Stimulated activated CD8-positive, alpha-beta memory T cell treated with anti-CD3 and anti-CD28 coated beads, Interleukin-15, amount 100 ng/mL, for 48 hours (primary cell): ENCODE data around the gene EYA2.

Experiments
- DNase-seq, 2 donors: peaks; one replicate each; pipeline ENCODE4 v3.0.0-alpha.2; 2020; ENCODE audit warnings: low read depth in 2 of 2

The EYA2 gene

DNA sequence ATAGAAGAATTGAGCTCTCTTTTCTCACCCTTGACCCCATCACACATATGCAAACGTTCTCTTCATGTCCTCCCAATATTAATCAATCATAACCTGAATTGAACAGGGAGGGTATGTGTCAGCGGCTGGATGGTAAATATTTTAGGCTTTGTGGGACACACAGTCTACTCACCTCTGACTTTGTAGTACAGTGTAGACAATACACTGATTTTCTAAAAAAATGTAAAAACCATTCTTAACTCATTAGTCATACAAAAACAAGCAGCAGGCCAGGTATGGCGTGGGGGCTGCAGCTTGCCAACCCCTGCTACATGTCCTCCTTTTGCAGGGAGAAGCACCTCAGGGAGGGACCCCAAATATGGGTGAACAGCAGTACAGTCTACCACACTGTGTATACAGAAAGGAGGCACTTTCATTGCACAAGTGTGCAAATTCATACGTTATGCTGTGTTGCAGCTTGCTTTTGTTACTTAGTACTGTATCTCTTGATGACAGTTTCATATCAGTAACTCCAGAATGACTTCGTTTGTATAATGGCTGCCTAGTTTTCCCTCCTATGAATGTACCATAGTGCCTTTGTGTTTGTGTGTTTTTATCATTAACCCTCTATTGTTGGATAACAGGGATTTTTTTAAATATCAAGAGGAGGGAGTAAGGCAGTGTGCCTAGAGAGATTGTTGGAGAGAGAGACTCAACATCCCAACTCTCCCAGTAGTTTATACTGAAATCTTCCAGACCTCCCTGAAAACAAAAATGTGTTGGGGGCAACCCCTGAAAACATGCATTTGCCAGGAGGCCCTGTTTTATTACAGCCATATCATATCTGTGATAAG, 247.5 kb downstream of the EYA2 start:
- DNase-seq, result no peak

DNA sequence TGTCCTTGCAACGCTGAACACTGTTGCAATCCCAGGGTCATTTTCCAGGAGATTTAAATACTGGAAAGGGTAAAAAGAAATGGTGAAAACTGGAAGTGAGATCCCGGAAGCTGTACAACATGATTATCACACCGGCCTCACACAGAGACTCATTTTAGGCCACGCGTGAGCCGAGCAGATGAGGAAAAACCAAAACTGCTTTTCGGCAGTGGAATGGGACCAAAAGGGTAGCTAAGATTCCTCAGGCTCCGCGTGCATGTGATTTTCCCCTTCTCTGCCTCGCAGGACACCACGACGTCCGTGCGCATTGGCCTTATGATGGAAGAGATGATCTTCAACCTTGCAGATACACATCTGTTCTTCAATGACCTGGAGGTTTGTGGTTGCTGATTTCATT, 248.1 kb downstream of the EYA2 start:
- DNase-seq, result no peak

DNA sequence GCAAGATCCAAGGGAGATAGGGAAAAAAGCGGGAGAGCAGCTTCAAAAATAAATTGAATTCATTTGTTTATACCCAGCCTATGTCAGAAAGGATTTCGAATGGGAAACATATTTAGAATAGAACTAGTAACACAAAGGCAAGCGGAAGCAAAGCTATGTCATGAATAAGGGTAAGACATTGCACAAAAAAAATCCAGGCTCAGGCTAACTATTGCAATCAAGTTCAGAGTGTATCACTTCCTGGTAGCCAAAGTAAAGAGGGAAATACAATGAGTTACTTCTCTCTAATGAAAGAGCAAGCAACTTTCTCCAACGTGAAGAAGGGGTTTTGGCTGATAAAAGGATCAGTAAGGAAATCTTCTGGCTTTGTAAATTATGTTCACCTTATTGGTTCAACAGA, 249.0 kb downstream of the EYA2 start:
- DNase-seq, result no peak

GRCh38 chr20:47144463-47144862, 249.8 kb downstream of the EYA2 start:
- DNase-seq, result no peak

- no peak for DNase-seq
Measured at GRCh38 chr20:47146686-47147085, 252.0 kb downstream of the EYA2 start.

DNA sequence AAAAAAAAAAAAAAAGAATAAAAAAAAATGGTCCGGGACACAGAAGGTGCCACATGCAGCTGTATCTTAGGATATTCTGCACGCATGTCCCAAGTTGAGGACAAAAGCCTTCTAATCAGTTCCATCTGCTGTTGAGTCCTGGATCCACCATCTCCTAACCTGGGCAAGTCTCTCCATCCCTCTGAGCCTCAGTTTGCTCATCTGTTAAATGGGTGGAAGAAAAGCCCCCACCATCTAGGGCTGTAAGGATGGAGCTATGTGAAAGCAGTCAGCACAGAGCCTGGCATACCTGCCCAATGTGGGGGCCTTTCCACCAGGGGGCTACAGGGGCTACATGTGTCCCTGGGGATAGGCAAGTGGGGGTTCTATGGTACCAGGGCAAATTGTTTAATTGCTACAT, 253.4 kb downstream of the EYA2 start:
- no peak for DNase-seq

GRCh38 chr20:47149939-47150338, 255.3 kb downstream of the EYA2 start:
- DNase-seq, result no peak

GRCh38 chr20:47150403-47151152, 255.9 kb downstream of the EYA2 start:
- DNase-seq, result peak in 1 of 2 donors; percentile 5

GRCh38 chr20:47152068-47152467, 257.4 kb downstream of the EYA2 start:
- no peak for DNase-seq

GRCh38 chr20:47154089-47154488, 259.4 kb downstream of the EYA2 start:
- DNase-seq, result no peak

- DNase-seq, result no peak
Measured at GRCh38 chr20:47156301-47157137, 261.9 kb downstream of the EYA2 start.

GRCh38 chr20:47159166-47159565, 264.5 kb downstream of the EYA2 start:
- DNase-seq, result no peak

GRCh38 chr20:47160240-47160639, 265.6 kb downstream of the EYA2 start:
- DNase-seq, result no peak

- no peak for DNase-seq
Measured at GRCh38 chr20:47160992-47161391, 266.3 kb downstream of the EYA2 start.

GRCh38 chr20:47161411-47161810, 266.8 kb downstream of the EYA2 start:
- DNase-seq, result no peak

GRCh38 chr20:47164140-47164539, 269.5 kb downstream of the EYA2 start:
- no peak for DNase-seq

DNA sequence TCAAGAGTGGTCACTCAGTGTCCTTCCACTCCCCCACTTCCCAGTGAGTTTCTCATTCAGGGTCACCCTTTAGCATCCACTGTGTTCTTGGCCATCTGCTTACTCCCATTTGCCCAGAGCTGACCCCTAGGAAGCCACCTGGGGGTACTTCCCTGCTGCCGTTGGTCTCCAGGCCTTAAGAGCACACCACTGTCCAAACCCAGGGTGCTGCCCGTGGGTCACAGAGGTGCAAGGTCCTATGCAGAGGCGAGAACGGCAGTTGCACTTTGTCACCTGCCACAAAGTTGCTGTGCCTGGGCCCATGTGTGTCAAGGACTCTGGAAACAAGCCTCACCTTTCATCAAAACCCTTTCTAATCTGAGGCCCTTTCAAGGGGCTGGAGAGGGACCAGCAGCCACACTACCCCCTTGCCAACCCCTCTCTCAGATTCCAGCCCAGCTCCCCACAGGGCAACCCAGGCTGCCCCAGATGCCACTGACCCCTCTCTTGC, 270.8 kb downstream of the EYA2 start:
- no peak for DNase-seq

DNA sequence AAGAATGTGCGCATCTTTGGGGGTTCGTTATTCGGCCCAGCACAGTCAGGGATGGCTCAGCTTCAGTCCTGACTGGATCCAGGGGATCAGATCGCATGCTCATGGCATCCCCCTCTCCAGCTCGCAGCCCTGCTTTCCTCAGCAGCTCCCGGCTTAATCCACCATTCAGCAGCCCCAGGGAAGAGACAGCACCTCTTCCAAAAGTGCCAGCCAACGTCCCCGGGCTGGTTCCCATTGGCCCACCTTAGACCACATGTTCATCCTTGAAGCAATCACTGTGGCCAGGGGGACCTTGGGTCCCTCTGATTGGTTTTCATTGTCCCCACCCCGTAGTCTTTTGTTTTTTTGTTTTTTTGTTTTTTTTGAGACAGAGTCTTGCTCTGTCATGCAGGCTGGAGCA, 273.2 kb downstream of the EYA2 start:
- no peak for DNase-seq

GRCh38 chr20:47172579-47172978, 277.9 kb downstream of the EYA2 start:
- DNase-seq, result no peak

GRCh38 chr20:47173596-47174216, 279.1 kb downstream of the EYA2 start:
- DNase-seq, result no peak

DNA sequence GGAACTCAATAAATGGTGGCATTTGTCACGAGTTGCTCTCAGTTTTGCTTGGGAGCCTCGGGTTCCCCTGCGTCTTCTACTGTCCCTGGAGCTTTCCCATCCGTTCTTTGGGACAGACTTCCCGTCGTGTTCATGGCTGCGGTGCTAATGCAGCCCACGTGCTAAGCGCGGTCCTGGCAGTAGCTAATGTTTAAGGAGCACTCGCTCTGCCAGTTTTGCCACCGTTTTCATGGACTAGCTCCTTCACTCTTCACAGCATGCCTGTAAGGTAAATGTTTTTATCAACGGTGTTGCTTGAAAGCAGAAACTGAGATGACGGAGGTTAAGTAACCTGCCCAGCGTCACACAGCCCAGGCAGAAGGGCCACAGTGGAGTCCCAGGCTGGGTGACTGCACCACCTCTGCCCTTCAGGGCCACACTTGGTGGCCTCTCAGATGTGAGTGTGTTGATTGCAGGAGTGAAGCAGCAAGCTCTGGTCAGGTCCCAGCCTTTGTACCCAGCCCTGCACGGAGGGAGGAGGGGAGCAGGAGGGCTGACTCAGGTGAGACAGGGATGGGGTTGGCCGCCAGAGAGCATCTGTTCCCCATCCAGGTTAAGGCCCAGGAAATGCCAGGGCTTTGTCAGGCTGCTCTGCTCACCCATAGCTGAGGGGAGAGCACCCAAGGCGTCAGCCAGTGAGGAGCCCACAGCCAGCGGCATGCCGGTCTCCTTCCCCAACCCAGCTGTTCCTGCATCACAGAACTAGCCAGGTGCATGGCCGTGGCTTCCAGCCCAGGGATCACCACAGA, 280.0 kb downstream of the EYA2 start:
- DNase-seq, result no peak
